K562 (cell line): Measurements from ENCODE around the gene FBXO46. TPM values are rescaled to one million over a fixed set of nuclear protein-coding genes. Genes with fewer than 3 reads are reported as not detected.

ENCODE experiments used
- CBX2 ChIP-seq: fragments of 200-600 bp; sonication (generic); IDR thresholded peaks from one replicate; pipeline ENCODE4 v1.6.1; 2012; ENCODE audit warnings: mild to moderate bottlenecking, low read length, inconsistent platforms; ENCODE audit not compliant: insufficient read depth, poor library complexity, severe bottlenecking
- JUN ChIP-seq, 2 experiments: sonication (generic) in 1 of 2; formaldehyde crosslinking in 1 of 2; IDR thresholded peaks; 2 replicates each; pipeline versions ENCODE4 v1.6.1 to v1.8.0; 2012 to 2022; ENCODE audit warnings: borderline replicate concordance in 2 of 2, mild to moderate bottlenecking in 2 of 2, improper control_type of control experiment in 1 of 2, low read depth in 1 of 2, low read length in 1 of 2, missing genetic modification reagents in 1 of 2
- JUND ChIP-seq, 2 experiments: IDR thresholded peaks; 2 replicates in 1 of 2; 3 replicates in 1 of 2; pipeline ENCODE4 v1.6.1; 2011; ENCODE audit warnings: borderline replicate concordance in 2 of 2, low read depth in 2 of 2, low read length in 2 of 2, improper control_type of control experiment in 1 of 2, missing biosample characterization in 1 of 2, missing genetic modification characterization in 1 of 2, missing genetic modification reagents in 1 of 2
- KAT7 ChIP-seq: sonication (generic); formaldehyde crosslinking; IDR thresholded peaks from 2 replicates; pipeline ENCODE4 v1.8.0; 2022; ENCODE audit warnings: missing genetic modification reagents, mild to moderate bottlenecking, borderline replicate concordance
- NFIX ChIP-seq: fragments of 250-450 bp; sonication (Bioruptor Pico); IDR thresholded peaks from 2 replicates; pipeline ENCODE4 v1.4.0; 2020; ENCODE audit warnings: low read depth, mild to moderate bottlenecking, moderate library complexity
- POLR2AphosphoS2 ChIP-seq: IDR thresholded peaks from 2 replicates; pipeline ENCODE4 v1.6.1; 2012; ENCODE audit warnings: low read length, improper control_type of control experiment
- POLR2B ChIP-seq: fragments of 450-650 bp; IDR thresholded peaks from 2 replicates; pipeline ENCODE4 v1.6.1; 2018; ENCODE audit warnings: low read depth; ENCODE audit not compliant: partially characterized antibody
- PRMT5 ChIP-seq: sonication (generic); formaldehyde crosslinking; IDR thresholded peaks from 2 replicates; pipeline ENCODE4 v1.5.0; 2020; ENCODE audit warnings: missing genetic modification reagents
- RHOXF2B ChIP-seq: fragments of 250-450 bp; sonication (Bioruptor Pico); conservative IDR thresholded peaks from 2 replicates; pipeline ENCODE4 v1.5.1; 2021
- SMARCA4 ChIP-seq: fragments of 450-650 bp; IDR thresholded peaks from 2 replicates; pipeline ENCODE4 v1.6.1; 2016
- SNRNP70 ChIP-seq: fragments of 200-400 bp; formaldehyde crosslinking; optimal IDR thresholded peaks from 2 replicates; pipeline ENCODE3; 2017; ENCODE audit warnings: low read depth, low read length
- SREBF1 ChIP-seq: fragments of 150-350 bp; IDR thresholded peaks from 2 replicates; pipeline ENCODE4 v1.6.1; 2014; ENCODE audit warnings: antibody characterized with exemption, low read depth, low read length, borderline replicate concordance
- TAF1 ChIP-seq: IDR thresholded peaks from 2 replicates; pipeline ENCODE4 v1.6.1; 2011; ENCODE audit warnings: mild to moderate bottlenecking, low read length, moderate library complexity; ENCODE audit not compliant: insufficient read depth, control insufficient read depth, severe bottlenecking; ENCODE audit errors: extremely low read depth
- TCF7L2 ChIP-seq: fragments of 150-350 bp; IDR thresholded peaks from 2 replicates; pipeline ENCODE4 v1.6.1; 2016; ENCODE audit warnings: low read depth, mild to moderate bottlenecking, low read length, moderate library complexity
- ZBTB7A ChIP-seq: IDR thresholded peaks from 2 replicates; pipeline ENCODE4 v1.6.1; 2011; ENCODE audit warnings: low read depth, mild to moderate bottlenecking, low read length, moderate library complexity, borderline replicate concordance; ENCODE audit not compliant: control insufficient read depth
- ZC3H8 ChIP-seq: fragments of 450-650 bp; IDR thresholded peaks from 2 replicates; pipeline ENCODE4 v1.6.1; 2017
- ZNF140 ChIP-seq: fragments of 250-450 bp; sonication (Bioruptor Pico); IDR thresholded peaks from 2 replicates; pipeline ENCODE4 v1.8.0; 2021; ENCODE audit warnings: moderate library complexity, mild to moderate bottlenecking, inconsistent platforms
- ZNF347 ChIP-seq: fragments of 450-650 bp; formaldehyde crosslinking; IDR thresholded peaks from 2 replicates; pipeline ENCODE4 v1.4.0; 2020; ENCODE audit warnings: low read depth, mild to moderate bottlenecking, moderate library complexity
- ZNF445 ChIP-seq: fragments of 250-450 bp; sonication (Bioruptor Pico); IDR thresholded peaks from 2 replicates; pipeline ENCODE4 v1.4.0; 2020; ENCODE audit warnings: low read depth, mild to moderate bottlenecking, moderate library complexity
- ZNF583 ChIP-seq: fragments of 250-450 bp; sonication (Bioruptor Pico); IDR thresholded peaks from 2 replicates; pipeline ENCODE4 v1.4.0; 2020
- ZNF76 ChIP-seq: fragments of 250-450 bp; sonication (Bioruptor Pico); IDR thresholded peaks from 2 replicates; pipeline ENCODE4 v1.4.0; 2020; ENCODE audit warnings: mild to moderate bottlenecking, moderate library complexity, borderline replicate concordance
- polyA plus RNA-seq, 8 experiments: library from polyadenylated mRNA; depleted of rRNA in 4 of 8; stranded (reverse) in 5 of 8; unstranded in 3 of 8; fragments of >200 nt; fragmentation: Nextera tagmentation in 2 of 8; fragmentation: Illumina TruSeq in 1 of 8; extraction: Ambion mirVana in 2 of 8; extraction: Trizol in 1 of 8; gene quantifications; 2 replicates each; pipeline versions ENCODE4 v1.2.1 to v1.2.3, GENCODE V29; 2011 to 2014; ENCODE audit warnings: inconsistent platforms in 1 of 8, missing spikeins in 1 of 8
- total RNA-seq, 7 experiments: library from RNA; depleted of rRNA in 6 of 7; stranded (reverse); fragments of >200 nt in 6 of 7; fragmentation: Illumina TruSeq in 2 of 7; extraction: Trizol in 2 of 7; gene quantifications; 2 replicates each; pipeline versions ENCODE4 v1.2.1 to v1.2.3, GENCODE V29; 2011 to 2021; ENCODE audit warnings: low replicate concordance in 1 of 7
- TF ChIP-seq, protein P1 (sequence below): fragments of 450-650 bp; IDR thresholded peaks from 2 replicates; pipeline ENCODE4 v1.6.1; 2016; ENCODE audit warnings: low read depth, mild to moderate bottlenecking, moderate library complexity
- TF ChIP-seq, protein P2 (sequence below): fragments of 250-450 bp; sonication (Bioruptor Pico); IDR thresholded peaks from 2 replicates; pipeline ENCODE4 v1.8.0; 2022; ENCODE audit warnings: moderate library complexity, mild to moderate bottlenecking, inconsistent platforms
- TF ChIP-seq, protein P3 (sequence below): fragments of 450-650 bp; IDR thresholded peaks from 2 replicates; pipeline ENCODE4 v1.6.1; 2014; ENCODE audit warnings: low read depth, mild to moderate bottlenecking, moderate library complexity, borderline replicate concordance

Gene FBXO46
- total and polyA plus RNA-seq, 9 of the 15 experiments (the other 6 are each of a cell fraction or from before 2014, with no cell fraction given) = 1.5 to 36.1 (median 7.3) TPM

DNA sequence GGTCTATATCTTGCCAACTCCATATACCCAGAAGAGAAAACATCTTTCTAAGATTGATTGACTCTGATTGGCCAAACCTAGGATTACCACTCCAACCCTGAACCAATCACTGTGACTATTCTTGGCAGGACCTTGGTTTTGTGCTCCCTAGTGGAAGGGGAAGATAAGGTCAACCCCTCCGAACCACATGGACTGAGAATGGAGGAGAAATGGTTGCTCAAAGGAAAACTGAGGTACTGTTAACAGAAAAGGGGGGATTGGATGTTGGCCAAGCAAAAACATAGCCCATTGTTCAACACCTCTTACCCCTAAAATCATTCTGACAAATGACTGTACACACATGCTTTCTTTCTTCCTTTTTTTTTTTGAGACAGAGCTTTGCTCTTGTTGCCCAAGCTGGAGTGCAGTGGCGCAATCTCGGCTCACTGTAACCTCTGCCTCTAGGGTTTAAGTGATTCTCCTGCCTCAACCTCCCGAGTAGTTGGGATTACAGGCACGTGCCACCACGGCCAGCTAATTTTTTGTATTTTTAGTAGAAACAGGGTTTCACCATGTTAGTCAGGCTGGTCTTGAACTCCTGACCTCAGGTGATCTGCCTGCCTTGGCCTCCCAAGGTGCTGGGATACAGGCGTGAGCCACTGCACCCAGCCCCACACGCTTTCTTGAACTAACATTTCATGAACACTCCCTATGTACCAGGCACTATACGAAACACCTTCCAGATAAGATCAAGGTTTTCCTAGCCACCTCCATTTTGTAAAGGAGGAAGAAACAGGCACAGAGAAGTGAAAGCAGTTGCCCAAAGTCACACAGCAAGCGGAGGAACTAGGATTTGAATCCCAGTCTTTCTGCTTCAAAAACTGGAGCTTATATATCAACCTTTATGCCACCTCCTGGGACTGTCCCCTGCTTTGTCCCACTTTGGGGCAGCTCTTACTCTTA lies 9.1 kb upstream of the FBXO46 start (continued):
- TF ChIP-seq SMARCA4 (0 out of 2 replicates have a peak, but pooled peaks have one; percentile 36), ZNF445 (CRISPR knock-in tag) (no peak), PRMT5 (CRISPR knock-in tag) (no peak), NFIX (CRISPR knock-in tag) (no peak), SREBF1 (no peak), ZNF583 (CRISPR knock-in tag) (no peak), POLR2AphosphoS2 (no peak), ZC3H8 (no peak), JUND (IDR thresholded peaks at IDR 0.05; ENCODE audit: borderline replicate concordance, low read depth, low read length) (peak; percentile 29; the same call in 1 of the 2 replicates), JUND (tag; IDR thresholded peaks at IDR 0.05; ENCODE audit: borderline replicate concordance, low read depth, low read length) (no peak; the same call in 1 of the 3 replicates), POLR2B (peak; percentile 77), JUN (IDR thresholded peaks at IDR 0.05; ENCODE audit: borderline replicate concordance, low read depth, low read length) (no peak), JUN (CRISPR knock-in tag; IDR thresholded peaks at IDR 0.05; ENCODE audit: borderline replicate concordance) (no peak), ZNF140 (CRISPR knock-in tag) (no peak), ZBTB7A (no peak), KAT7 (CRISPR knock-in tag) (no peak), CBX2 (no peak), ZNF76 (CRISPR knock-in tag) (no peak), SNRNP70 (no peak), TCF7L2 (no peak), TAF1 (peak; percentile 58), RHOXF2B (CRISPR knock-in tag) (no peak), ZNF347 (no peak)
- TF ChIP-seq, protein P1, sequence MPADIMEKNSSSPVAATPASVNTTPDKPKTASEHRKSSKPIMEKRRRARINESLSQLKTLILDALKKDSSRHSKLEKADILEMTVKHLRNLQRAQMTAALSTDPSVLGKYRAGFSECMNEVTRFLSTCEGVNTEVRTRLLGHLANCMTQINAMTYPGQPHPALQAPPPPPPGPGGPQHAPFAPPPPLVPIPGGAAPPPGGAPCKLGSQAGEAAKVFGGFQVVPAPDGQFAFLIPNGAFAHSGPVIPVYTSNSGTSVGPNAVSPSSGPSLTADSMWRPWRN = no peak
- TF ChIP-seq, protein P2, sequence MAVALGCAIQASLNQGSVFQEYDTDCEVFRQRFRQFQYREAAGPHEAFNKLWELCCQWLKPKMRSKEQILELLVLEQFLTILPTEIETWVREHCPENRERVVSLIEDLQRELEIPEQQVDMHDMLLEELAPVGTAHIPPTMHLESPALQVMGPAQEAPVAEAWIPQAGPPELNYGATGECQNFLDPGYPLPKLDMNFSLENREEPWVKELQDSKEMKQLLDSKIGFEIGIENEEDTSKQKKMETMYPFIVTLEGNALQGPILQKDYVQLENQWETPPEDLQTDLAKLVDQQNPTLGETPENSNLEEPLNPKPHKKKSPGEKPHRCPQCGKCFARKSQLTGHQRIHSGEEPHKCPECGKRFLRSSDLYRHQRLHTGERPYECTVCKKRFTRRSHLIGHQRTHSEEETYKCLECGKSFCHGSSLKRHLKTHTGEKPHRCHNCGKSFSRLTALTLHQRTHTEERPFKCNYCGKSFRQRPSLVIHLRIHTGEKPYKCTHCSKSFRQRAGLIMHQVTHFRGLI (CRISPR knock-in tag) = no peak
- TF ChIP-seq, protein P3, sequence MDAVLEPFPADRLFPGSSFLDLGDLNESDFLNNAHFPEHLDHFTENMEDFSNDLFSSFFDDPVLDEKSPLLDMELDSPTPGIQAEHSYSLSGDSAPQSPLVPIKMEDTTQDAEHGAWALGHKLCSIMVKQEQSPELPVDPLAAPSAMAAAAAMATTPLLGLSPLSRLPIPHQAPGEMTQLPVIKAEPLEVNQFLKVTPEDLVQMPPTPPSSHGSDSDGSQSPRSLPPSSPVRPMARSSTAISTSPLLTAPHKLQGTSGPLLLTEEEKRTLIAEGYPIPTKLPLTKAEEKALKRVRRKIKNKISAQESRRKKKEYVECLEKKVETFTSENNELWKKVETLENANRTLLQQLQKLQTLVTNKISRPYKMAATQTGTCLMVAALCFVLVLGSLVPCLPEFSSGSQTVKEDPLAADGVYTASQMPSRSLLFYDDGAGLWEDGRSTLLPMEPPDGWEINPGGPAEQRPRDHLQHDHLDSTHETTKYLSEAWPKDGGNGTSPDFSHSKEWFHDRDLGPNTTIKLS = no peak
